Measurements from ENCODE around the gene FHIT.
A peak's percentile ranks its signal among the peaks of the same experiment; 100 is the strongest.

FHIT gene

DNA sequence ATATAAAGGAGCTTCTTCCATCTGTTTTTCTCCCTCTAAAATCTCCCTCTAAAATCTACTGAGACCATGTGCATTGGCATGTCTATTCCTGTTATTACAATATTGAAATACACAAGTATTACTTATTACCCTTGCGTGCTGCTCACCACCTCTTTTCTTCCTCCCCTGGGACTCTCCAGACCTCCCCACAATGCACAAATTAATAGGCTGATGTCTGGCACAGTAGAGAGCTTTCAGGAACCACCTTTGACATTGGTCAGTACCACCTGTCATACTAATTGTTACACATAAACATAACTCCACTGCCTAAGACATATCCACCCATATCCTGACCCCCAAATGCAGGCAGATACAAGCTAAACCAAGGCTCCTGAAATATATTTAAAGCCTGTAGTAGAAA lies 722.6 kb downstream of the FHIT start:
- TF ChIP-seq, protein P1, sequence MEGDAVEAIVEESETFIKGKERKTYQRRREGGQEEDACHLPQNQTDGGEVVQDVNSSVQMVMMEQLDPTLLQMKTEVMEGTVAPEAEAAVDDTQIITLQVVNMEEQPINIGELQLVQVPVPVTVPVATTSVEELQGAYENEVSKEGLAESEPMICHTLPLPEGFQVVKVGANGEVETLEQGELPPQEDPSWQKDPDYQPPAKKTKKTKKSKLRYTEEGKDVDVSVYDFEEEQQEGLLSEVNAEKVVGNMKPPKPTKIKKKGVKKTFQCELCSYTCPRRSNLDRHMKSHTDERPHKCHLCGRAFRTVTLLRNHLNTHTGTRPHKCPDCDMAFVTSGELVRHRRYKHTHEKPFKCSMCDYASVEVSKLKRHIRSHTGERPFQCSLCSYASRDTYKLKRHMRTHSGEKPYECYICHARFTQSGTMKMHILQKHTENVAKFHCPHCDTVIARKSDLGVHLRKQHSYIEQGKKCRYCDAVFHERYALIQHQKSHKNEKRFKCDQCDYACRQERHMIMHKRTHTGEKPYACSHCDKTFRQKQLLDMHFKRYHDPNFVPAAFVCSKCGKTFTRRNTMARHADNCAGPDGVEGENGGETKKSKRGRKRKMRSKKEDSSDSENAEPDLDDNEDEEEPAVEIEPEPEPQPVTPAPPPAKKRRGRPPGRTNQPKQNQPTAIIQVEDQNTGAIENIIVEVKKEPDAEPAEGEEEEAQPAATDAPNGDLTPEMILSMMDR (IDR thresholded peaks at IDR 0.05; ENCODE audit: unreplicated experiment in 3 of 3) = no peak
- Mint-ChIP-seq H3K36me3 (ENCODE audit: low read depth) (no peaks in the 10 kb centered on the region), H3K27ac (no peak overlapping the region), H3K27me3 (ENCODE audit: low read depth) (peaks cover 4% of the 10 kb centered on the region), H3K4me3 (no peak overlapping the region), H3K9me3 (peaks cover 4% of the 10 kb centered on the region), H3K4me1 (no peaks in the 10 kb centered on the region)

DNA sequence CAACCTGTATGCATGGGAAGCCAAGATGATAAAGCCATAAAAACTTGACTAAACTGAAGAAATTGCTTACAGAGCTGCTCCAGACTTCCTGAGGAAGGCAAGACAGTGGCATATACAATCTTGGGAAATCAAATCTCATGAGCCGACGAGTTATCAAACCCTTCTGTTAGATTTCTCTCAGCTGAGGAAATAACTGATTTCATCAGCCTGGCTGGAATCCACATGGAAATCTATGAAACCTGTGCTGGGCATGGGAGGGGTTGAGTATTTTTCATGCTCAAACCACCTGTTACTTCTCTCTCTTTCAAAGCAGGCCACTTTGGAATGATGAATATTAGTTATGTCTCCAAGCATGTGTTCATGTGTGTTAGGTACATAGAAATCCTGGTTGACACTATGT lies 727.7 kb downstream of the FHIT start:
- Mint-ChIP-seq H3K27ac (no peak overlapping the region), H3K4me1 (no peaks in the 10 kb centered on the region), H3K36me3 (ENCODE audit: low read depth) (peaks cover 5% of the 10 kb centered on the region), H3K4me3 (no peak overlapping the region), H3K9me3 (peaks cover 17% of the 10 kb centered on the region), H3K27me3 (ENCODE audit: low read depth) (peaks cover 4% of the 10 kb centered on the region)
- TF ChIP-seq, protein P1 (IDR thresholded peaks at IDR 0.05; ENCODE audit: unreplicated experiment in 3 of 3) = no peak

DNA sequence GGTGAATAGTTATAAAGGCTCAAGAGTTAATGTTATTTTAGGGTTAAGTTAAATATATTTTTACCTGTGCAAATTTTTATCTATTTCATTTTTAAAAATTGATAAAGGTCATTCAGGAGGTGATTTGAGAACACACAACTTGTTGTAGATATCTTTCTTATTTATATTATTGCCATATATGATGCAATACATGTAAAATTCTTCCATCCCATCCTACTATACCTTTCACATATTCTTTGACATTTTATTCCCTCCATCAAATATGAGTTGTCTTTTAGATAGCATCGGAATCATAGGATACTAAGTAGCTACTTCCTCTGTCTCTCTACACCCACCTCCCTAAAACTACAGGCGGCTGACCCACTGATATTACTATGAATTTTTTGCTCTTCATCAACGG lies 734.1 kb downstream of the FHIT start:
- TF ChIP-seq, protein P1 (IDR thresholded peaks at IDR 0.05; ENCODE audit: unreplicated experiment in 3 of 3) = no peak
- H3K27me3 Mint-ChIP-seq (ENCODE audit: low read depth) = no peaks in the 10 kb centered on the region
- peaks cover 7% of the 10 kb centered on the region for H3K4me1 Mint-ChIP-seq
- H3K27ac Mint-ChIP-seq = no peak overlapping the region
- H3K9me3 Mint-ChIP-seq = peaks cover 13% of the 10 kb centered on the region
- H3K36me3 Mint-ChIP-seq (ENCODE audit: low read depth) = peaks cover 5% of the 10 kb centered on the region
- no peak overlapping the region for H3K4me3 Mint-ChIP-seq

DNA sequence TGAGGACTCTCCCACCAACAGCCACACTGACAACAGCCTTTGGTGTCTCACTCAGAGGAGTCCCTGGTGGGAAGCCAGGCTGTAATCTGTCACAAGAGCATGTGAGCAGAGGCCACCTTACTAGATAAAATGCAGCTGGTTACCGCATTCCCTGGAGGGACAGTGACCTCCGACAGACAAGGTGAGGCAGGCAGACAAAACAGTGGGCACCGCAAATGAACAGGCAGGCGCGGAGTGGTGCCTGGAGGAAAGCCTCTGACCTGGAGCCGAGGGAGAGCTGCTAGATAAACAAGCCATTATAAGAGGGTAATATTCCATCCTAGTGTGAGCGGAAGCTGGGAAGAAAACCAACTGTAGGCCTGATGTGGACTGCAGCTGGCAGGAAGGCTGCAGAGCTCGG lies 736.4 kb downstream of the FHIT start:
- H3K27me3 Mint-ChIP-seq (ENCODE audit: low read depth) = no peaks in the 10 kb centered on the region
- H3K4me3 Mint-ChIP-seq = no peak overlapping the region
- peaks cover 11% of the 10 kb centered on the region for H3K9me3 Mint-ChIP-seq
- no peaks in the 10 kb centered on the region for H3K36me3 Mint-ChIP-seq (ENCODE audit: low read depth)
- TF ChIP-seq, protein P1 (IDR thresholded peaks at IDR 0.05; ENCODE audit: unreplicated experiment in 3 of 3) = no peak
- H3K27ac Mint-ChIP-seq = peak overlapping the region in 2 of 3 experiments; percentile 1 to 26
- H3K4me1 Mint-ChIP-seq = peaks cover 7% of the 10 kb centered on the region

DNA sequence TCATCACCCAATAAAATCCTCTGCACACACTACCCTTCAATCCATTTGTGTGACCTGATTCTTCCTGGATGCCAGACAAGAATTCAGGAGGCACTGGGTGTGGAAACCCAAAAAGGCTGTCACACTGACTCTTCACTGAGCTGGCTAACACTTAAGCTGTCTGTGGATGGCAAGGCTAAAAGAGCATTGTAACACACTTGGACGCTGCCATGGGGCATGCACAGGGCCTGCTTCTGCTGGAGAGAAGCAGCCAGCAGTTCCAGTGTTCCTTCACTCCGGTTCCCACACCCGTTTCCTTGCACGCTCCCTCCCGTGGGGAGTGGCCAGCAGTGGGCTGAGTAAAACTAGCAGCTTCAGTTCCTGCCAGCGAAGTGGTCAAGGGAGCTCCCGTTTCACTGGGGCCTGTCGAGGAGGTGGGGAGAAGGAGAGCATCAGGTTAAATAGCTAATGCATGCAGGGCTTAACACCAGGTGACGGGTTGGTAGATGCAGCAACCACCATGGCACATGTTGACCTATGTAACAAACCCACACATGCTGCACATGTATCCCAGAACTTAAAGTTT lies 737.1 kb downstream of the FHIT start:
- no peak overlapping the region for H3K27ac Mint-ChIP-seq
- H3K27me3 Mint-ChIP-seq (ENCODE audit: low read depth) = no peaks in the 10 kb centered on the region
- no peaks in the 10 kb centered on the region for H3K36me3 Mint-ChIP-seq (ENCODE audit: low read depth)
- H3K9me3 Mint-ChIP-seq = peaks cover 11% of the 10 kb centered on the region
- TF ChIP-seq, protein P1 (IDR thresholded peaks at IDR 0.05; ENCODE audit: unreplicated experiment in 3 of 3) = no peak
- no peak overlapping the region for H3K4me3 Mint-ChIP-seq
- H3K4me1 Mint-ChIP-seq = peaks cover 7% of the 10 kb centered on the region

DNA sequence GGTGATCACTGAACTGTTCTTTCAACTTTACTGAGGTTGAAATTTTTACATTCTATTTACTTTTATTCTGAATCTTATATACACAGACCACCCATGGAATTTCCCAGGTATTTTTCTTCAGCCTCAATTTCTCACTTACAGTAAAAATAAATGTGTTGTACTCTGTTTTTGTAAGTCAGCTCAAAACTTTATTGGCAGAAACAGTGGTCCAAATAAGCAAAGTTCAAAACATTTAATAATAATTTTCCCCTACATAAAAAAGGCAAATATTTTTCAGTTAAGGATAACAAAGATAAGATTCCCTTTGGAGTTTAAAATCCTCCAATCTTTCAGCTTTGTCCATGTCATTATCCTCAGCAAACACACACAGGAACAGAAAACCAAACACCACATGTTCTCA lies 738.0 kb downstream of the FHIT start:
- TF ChIP-seq, protein P1 (IDR thresholded peaks at IDR 0.05; ENCODE audit: unreplicated experiment in 3 of 3) = no peak
- H3K4me3 Mint-ChIP-seq = no peak overlapping the region
- H3K36me3 Mint-ChIP-seq (ENCODE audit: low read depth) = no peaks in the 10 kb centered on the region
- H3K27me3 Mint-ChIP-seq (ENCODE audit: low read depth) = no peaks in the 10 kb centered on the region
- peak overlapping the region in 2 of 3 experiments; percentile 7 to 44 for H3K27ac Mint-ChIP-seq
- peaks cover 14% of the 10 kb centered on the region for H3K9me3 Mint-ChIP-seq
- peaks cover 7% of the 10 kb centered on the region for H3K4me1 Mint-ChIP-seq

All from nephron (organoid).